NCI-H146 treated with DMSO at 0.1 percent for 48 hours (cell line): ENCODE results near the gene LYPLA2.
A peak's percentile ranks its signal among the peaks of the same experiment; 100 is the strongest.
"Not testable (repeated sequence)": the region's sequence is repeated elsewhere in the genome, so short reads cannot be mapped to it uniquely, and the experiment has no call there.

Source experiments
- DNase-seq: peaks from one replicate; lab custom pipeline; 2025; ENCODE audit not compliant: unreplicated experiment; lab: John Stamatoyannopoulos, UW

Gene LYPLA2

GRCh38 chr1:23777979-23778814 is 12.7 kb upstream of the LYPLA2 start, which contains the start of gene PITHD1:
Gene PITHD1, plus strand, starts transcription at chr1:23778418. Its CDS starts 98 bp downstream, at chr1:23778516.
- peak; percentile 68 for DNase-seq

- DNase-seq, result no peak
Observed at GRCh38 chr1:23779826-23780371, 11.0 kb upstream of the LYPLA2 start.

GRCh38 chr1:23783141-23783540 is 7.8 kb upstream of the LYPLA2 start:
- DNase-seq, result not testable (repeated sequence)

- no peak for DNase-seq
Observed at GRCh38 chr1:23784846-23785245, 6.1 kb upstream of the LYPLA2 start.

GRCh38 chr1:23787701-23788100 is 3.2 kb upstream of the LYPLA2 start:
- DNase-seq, result no peak

- DNase-seq, result no peak
Observed at GRCh38 chr1:23788695-23789094, 2.2 kb upstream of the LYPLA2 start.

- no peak for DNase-seq
Observed at GRCh38 chr1:23791516-23792047, 637 bp downstream of the LYPLA2 start.

GRCh38 chr1:23792151-23792945 is 1.4 kb downstream of the LYPLA2 start:
- no peak for DNase-seq

- DNase-seq, result no peak
Observed at GRCh38 chr1:23793018-23793781, 2.3 kb downstream of the LYPLA2 start.

GRCh38 chr1:23793861-23794731 is 3.2 kb downstream of the LYPLA2 start:
- no peak for DNase-seq

- DNase-seq, result not testable (repeated sequence)
Observed at GRCh38 chr1:23794732-23795182, 3.8 kb downstream of the LYPLA2 start.

- DNase-seq, result no peak
Observed at GRCh38 chr1:23795676-23796465, 4.9 kb downstream of the LYPLA2 start.

GRCh38 chr1:23796466-23797271 is 5.7 kb downstream of the LYPLA2 start:
- DNase-seq, result no peak

- DNase-seq, result no peak
Observed at GRCh38 chr1:23797478-23798448, 6.8 kb downstream of the LYPLA2 start.

- no peak for DNase-seq
Observed at GRCh38 chr1:23798662-23799142, 7.8 kb downstream of the LYPLA2 start.

- no peak for DNase-seq
Observed at GRCh38 chr1:23799255-23799569, 8.3 kb downstream of the LYPLA2 start.
